ENCODE results near the gene TMEM97.

TMEM97 gene

GRCh38 chr17:28325211-28325610 is 6.2 kb downstream of the TMEM97 start:
- TF ChIP-seq, protein P1, sequence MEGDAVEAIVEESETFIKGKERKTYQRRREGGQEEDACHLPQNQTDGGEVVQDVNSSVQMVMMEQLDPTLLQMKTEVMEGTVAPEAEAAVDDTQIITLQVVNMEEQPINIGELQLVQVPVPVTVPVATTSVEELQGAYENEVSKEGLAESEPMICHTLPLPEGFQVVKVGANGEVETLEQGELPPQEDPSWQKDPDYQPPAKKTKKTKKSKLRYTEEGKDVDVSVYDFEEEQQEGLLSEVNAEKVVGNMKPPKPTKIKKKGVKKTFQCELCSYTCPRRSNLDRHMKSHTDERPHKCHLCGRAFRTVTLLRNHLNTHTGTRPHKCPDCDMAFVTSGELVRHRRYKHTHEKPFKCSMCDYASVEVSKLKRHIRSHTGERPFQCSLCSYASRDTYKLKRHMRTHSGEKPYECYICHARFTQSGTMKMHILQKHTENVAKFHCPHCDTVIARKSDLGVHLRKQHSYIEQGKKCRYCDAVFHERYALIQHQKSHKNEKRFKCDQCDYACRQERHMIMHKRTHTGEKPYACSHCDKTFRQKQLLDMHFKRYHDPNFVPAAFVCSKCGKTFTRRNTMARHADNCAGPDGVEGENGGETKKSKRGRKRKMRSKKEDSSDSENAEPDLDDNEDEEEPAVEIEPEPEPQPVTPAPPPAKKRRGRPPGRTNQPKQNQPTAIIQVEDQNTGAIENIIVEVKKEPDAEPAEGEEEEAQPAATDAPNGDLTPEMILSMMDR (IDR thresholded peaks at IDR 0.05; ENCODE audit: borderline replicate concordance, insufficient read depth, low read depth, low read length): no peak
- H3K4me3 ChIP-seq (ENCODE audit: low read depth, low read length): no peak overlapping the region

- TF ChIP-seq, protein P1 (IDR thresholded peaks at IDR 0.05; ENCODE audit: borderline replicate concordance, insufficient read depth, low read depth, low read length): no peak
- H3K4me3 ChIP-seq (ENCODE audit: low read depth, low read length): no peak overlapping the region
Measured at GRCh38 chr17:28326114-28326513, 7.1 kb downstream of the TMEM97 start.

DNA sequence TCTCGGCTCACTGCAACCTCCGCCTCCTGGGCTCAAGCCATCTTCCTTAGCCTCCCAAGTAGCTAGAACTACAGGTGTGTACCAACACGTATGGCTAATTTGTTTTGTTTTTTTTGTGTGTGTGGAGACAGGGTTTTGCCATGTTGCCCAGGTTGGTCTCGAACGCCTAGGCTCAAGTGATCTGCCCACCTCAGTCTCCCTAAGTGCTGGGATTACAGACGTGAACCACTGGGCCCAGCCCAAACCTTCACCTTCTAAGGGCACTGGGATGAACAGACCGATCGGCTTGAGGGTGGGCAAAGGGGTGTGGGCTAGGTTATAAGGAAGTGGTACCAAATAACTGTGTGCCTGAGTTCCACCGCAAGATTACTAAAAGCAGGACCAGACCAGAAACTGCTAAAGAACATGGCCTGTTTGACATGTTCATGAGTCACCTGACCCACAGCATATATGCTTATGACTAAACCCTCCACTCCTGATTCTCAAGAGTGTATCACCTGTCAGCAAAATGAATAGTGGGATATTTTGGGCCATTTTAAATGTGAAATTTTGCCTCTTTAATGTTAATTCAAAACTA is 8.1 kb downstream of the TMEM97 start:
- H3K4me3 ChIP-seq (ENCODE audit: low read depth, low read length): no peak overlapping the region

DNA sequence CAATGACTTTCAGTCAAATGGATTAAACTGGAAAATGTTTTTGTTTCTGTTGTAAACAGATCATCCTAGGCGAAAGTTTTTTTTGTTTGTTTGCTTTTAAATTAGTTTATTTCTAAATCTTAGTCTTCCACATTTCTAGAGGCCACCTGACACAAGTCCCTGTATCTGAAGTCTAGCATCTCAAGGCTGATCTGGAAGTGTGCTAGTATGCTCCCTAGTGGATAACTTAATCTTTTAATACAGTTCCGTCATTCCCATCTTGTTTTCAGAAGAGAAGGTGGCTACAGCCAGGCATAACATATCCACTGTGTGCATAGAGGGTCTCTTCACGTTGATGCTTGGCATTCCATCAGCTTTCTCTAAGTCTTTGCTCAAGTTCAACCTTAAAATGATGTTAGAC is 8.7 kb downstream of the TMEM97 start:
- no peak overlapping the region for H3K4me3 ChIP-seq (ENCODE audit: low read depth, low read length)
- TF ChIP-seq, protein P1 (IDR thresholded peaks at IDR 0.05; ENCODE audit: borderline replicate concordance, insufficient read depth, low read depth, low read length): no peak

More for the DNA sequence above, 8.1 kb downstream of the TMEM97 start:
- TF ChIP-seq, protein P1 (IDR thresholded peaks at IDR 0.05; ENCODE audit: borderline replicate concordance, insufficient read depth, low read depth, low read length): no peak

DNA sequence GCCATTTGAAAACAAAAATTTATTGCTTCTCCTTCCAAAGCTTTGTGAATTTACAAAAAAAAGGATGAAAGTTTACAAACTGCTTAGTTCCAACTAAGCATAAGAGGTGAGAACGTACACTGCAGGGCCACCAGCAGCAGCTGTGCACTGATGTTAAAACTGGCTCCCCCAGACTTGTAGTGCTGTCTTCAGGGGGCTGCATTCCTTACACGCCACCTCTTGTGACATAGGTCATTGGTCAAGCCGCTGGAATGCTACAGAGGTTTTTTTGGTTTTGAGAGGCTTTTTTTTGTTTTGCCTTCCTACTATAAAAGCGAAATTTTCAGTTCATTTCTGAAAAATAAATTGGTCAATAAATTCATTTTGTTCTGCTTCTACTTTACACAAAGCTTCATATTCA is 9.3 kb downstream of the TMEM97 start:
- TF ChIP-seq, protein P1 (IDR thresholded peaks at IDR 0.05; ENCODE audit: borderline replicate concordance, insufficient read depth, low read depth, low read length): no peak
- H3K4me3 ChIP-seq (ENCODE audit: low read depth, low read length): no peak overlapping the region

DNA sequence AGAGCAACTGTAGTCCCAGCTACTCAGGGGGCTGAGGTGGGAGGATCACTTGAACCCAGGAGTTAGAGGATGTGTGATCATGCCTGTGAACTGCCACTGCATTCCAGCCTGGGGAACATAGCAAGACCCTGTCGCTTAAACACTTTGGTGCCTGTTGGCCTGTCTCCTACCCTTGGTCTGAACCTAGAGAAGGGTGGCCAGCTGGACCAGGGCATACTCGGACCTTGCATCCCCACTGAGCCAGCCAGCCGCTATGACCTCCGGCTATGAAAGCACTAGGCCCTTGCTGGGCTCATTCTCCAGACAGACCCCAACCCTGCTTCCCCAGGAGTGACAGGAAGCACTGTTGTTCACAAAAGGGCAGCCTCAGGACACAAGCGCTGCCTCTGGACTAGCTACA is 11.7 kb downstream of the TMEM97 start:
- no peak overlapping the region for H3K4me3 ChIP-seq (ENCODE audit: low read depth, low read length)
- TF ChIP-seq, protein P1 (IDR thresholded peaks at IDR 0.05; ENCODE audit: borderline replicate concordance, insufficient read depth, low read depth, low read length): no peak

DNA sequence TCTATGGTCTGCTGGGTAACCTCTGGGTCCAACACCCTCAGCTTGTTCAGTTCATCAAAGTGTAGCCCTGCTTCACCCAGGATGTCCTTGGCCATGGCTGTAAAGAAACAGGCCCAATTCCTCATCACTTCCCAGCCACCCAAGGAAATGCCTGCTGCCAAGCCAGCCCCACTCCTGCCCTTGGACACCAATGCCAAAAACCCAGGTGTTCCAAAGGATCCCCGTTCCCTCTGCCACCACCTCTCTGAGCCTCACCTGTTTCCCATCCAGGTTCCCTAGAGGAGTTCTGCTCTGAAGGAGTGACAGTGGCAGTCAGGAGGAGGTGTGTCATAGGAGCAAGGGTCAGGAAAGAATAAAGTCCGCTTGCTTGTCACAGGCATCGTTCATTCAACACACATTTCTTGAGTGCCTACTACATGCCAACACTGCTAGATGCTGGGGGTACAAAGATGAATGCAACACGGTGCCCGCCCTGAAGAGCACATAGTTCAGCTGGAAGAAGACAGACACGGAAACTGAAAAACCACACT is 13.0 kb downstream of the TMEM97 start:
- H3K4me3 ChIP-seq (ENCODE audit: low read depth, low read length): no peak overlapping the region
- TF ChIP-seq, protein P1 (IDR thresholded peaks at IDR 0.05; ENCODE audit: borderline replicate concordance, insufficient read depth, low read depth, low read length): no peak

All from GM12875 (cell line).